ENCODE measurements around the gene AKAP13.

The AKAP13 gene

GRCh38 chr15:85444122-85444745 is 63.8 kb downstream of the AKAP13 start:
- no peak for DNase-seq

GRCh38 chr15:85445361-85445760 is 65.0 kb downstream of the AKAP13 start:
- no peak for DNase-seq

GRCh38 chr15:85451099-85451700 is 70.8 kb downstream of the AKAP13 start:
- DNase-seq: no peak

GRCh38 chr15:85452436-85452835 is 72.0 kb downstream of the AKAP13 start:
- DNase-seq: no peak

DNA sequence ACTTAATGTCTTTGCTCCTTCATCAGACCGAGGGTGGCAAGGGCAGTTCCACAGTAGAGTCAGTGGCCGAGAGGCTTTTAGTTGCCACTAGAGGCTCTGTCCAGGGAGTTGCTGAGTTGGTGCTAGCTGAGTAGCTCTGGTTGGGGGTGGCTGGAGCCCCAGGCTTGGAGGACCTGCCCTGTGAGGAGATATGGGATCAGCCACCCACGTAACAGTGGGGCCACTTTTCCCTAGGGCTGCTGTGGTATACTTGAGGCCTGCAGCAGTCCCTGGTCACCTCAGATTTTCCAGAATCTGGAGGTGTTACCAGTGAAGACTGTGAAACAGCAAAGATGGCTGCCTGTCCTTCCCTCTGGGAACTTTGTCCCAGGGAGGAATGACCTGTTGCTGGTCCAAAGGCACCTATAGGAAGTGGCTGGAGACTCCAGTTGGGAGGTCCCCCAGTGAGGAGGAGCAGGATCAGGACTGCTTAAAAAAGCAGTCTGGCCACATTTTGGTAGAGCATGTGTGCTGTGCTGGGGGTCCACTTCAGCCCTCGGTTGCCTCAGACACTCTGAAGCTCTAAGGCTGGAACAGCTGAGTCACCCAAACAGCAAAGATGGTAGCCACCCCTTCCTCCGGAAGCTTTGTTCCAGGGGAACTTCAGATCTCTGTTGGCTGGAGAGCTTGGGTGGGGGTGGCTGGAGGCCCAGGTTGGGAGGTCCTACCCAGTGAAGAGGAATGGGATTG is 72.9 kb downstream of the AKAP13 start:
- no peak for DNase-seq

GRCh38 chr15:85454403-85454802 is 74.0 kb downstream of the AKAP13 start:
- DNase-seq: no peak

- DNase-seq: no peak
These were observed 75.5 kb downstream of the AKAP13 start for GRCh38 chr15:85455891-85456290.

DNA sequence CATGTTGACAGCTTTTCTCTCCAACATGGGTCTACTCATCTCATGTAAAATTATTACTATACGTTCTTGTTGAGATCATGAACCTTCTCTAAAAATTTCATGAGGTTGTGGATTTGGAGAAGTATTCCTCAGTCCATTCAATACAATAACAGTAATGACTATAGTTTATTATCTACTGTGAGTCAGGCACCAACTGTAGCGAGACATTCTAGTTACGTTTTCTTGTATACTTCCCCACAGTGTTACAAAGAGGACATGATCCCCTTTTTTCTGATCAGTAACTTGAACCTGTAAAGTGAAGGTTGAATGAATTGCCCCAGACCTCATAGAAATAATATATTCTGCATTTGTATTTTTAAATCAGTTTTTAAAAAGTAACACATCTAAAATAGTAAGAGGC is 76.4 kb downstream of the AKAP13 start:
- no peak for DNase-seq

DNA sequence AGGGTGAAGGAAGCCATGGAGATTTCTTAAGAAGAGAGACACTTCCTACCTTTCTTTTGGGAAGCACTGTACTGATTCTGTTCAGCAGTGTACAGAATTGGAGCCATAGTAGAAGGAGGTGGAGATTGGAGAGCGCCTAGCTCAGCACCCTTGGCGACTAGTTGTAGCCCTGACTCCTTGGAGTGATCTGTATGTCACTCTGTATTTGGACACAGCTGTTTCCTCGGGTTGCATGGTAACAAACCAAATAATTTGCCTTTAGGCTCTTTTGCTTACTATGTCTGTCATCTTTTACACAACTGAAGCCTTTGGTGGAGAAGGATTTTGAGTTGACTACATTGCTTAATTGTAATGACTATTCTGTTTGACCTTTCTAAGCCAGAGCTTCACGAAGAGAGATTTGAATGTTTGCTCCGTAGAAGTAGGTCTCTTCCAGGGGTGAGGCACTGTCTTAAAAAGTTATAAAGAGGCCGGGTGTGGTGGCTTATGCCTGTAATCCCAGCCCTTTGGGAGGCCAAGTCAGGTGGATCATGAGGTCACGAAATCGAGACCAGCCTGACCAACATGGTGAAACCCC is 77.1 kb downstream of the AKAP13 start:
- no peak for DNase-seq

DNA sequence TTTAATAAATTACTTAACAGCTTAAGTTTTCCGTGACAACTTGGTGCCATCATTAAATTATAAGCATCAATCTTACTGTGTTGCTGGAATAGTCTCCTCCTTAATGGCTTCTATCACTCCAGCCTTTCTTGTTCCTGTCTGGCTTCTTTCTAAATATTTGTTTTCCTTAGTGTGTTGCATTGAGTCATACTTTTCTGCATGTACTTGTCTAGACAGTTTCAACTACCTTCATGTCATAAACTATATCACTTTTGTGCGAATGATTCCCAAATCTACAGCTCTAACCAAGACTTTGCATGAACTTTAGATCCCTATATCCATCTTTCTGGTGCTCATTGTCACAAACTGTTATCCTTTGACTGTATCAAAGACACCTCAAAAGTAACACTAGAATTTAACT is 78.4 kb downstream of the AKAP13 start:
- DNase-seq: no peak

GRCh38 chr15:85462029-85462428 is 81.6 kb downstream of the AKAP13 start:
- DNase-seq: no peak

DNA sequence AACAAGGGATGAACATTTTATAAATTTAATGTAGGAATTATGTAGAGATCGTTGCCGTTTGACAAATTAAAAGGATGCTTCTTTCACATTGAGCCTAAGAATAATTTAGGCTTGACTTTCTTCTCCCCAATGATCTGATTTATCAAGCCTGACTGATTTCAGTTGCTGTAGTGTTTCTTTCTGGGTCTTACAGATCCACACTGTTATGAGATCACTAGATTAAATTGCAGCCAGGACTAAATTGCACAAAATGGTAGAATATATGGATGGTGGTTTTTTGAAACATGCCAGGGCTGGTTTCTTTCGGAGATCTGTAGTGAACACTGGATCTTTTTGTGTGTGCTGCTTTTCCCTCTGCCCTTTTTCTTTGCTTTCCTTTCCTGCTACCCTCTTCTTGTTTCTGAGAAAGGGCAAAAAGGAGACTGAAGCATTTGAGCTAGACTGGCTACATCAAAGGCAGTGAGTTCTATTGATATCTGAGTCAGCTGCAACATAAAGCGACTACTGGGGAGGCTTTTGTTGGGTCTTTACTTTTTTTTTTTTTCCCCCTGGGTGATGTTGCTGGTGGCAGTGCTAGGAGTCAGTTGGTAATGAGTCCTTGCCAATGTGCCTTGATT is 83.0 kb downstream of the AKAP13 start:
- no peak for DNase-seq

GRCh38 chr15:85463976-85464375 is 83.6 kb downstream of the AKAP13 start:
- no peak for DNase-seq

DNA sequence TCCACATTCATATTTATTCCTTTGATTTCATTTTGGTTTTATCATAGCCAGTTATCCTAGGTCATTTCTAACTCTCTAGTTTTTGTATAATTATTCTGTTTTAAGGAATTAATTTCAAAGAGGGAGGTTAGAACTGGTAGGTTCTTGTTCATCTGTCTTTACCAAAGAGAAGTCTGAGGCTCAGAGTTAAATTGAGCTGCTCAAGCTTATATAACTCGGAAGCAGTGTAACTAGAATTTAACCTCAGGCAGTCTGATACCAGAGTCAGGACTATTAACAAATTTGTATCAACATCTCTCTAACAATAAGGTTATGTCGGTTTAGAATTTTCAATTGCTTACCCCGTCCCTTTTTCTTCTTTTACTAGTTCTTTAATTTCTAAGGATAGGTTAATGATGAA is 84.1 kb downstream of the AKAP13 start:
- DNase-seq: no peak

- no peak for DNase-seq
These were observed 90.3 kb downstream of the AKAP13 start for GRCh38 chr15:85470563-85471271.

DNA sequence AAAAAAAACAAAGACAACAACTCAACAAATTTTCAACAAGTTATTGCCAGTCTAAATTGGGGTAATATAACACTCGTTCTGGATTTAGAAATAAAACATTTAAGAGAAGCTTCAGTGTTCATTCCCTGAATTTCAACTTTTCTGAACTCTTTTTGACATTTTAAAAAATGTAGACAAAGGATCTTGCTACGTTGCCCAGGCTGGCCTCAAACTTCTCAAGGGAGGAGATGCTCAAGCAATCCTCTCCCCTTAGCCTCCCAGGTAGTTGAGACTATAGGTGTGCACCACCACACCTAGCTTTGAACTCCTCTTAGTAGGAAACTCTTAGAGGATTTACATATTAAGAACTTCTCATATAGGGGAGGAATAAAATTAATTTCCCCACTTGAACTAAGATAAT is 91.9 kb downstream of the AKAP13 start:
- DNase-seq: no peak

GRCh38 chr15:85473455-85473854 is 93.1 kb downstream of the AKAP13 start:
- no peak for DNase-seq

GRCh38 chr15:85474700-85475316 is 94.4 kb downstream of the AKAP13 start:
- DNase-seq: no peak

DNA sequence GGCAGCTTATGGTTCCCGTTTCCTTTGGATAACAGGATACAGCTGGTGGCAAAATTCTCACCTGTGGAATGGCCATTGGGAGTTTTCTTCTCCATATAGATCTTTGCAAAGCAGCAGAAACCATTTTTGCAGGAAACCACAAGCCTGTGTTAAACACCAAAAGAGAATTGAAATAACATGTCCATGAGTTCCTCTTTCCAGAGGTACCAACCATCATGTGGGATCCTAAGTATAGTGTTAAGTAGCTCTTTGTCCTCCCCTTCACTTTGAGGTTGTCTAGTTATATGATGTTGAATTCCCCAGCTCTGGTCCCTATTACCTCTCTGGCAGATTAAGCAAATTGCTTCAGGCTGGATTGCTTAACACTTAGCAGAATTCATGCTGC is 94.9 kb downstream of the AKAP13 start:
- DNase-seq: no peak

DNA sequence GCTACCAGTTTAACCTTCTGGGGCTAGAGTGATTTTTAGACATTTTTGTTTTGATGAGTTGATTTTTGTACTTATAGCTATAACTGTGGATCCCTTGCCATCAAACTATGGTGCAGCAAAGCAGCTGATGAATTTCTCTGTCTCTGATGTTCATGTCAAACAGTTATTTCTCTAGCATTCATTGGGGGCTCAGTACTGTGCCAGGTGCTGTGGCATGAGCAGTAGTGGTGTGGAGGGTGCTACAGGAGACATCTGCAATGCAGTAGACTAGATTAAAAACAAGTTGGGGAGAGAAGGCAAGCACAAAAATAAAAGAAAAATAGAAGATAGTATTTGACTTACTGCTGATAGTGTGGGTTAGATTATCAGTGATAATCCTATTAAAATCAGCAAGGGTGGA is 95.3 kb downstream of the AKAP13 start:
- DNase-seq: no peak

GRCh38 chr15:85477061-85477460 is 96.7 kb downstream of the AKAP13 start:
- no peak for DNase-seq
